HCT116 (cell line): Measurements from ENCODE around the gene PAK1IP1. TPM values are rescaled to one million over a fixed set of nuclear protein-coding genes. Genes with fewer than 3 reads are reported as not detected.

Experiments
- ATAC-seq: fragments of 200-7000 bp; cut with Tn5 transposase; 2 replicates; pipeline ENCODE4 v1.9.1; 2020; ENCODE audit warnings: mild to moderate bottlenecking, moderate library complexity
- BruUV-seq: library from RNA; stranded (reverse); fragments of 400-500 nt; replicated peaks from 2 replicates; lab custom pipeline; 2021; lab: Mats Ljungman, UMichigan
- CTCF ChIA-PET: fragments of 300-600 bp; sonication (Branson Sonifier 250); formaldehyde crosslinking; loops from one replicate; lab custom pipeline; 2021; ENCODE audit warnings: antibody characterized with exemption; lab: Charles Lee
- POLR2A ChIA-PET: fragments of 300-600, 350-600 bp; sonication (Branson Sonifier 250); formaldehyde crosslinking; loops from one replicate; lab custom pipeline; 2021; ENCODE audit warnings: antibody characterized with exemption; lab: Charles Lee
- RAD21 ChIA-PET, 2 experiments: fragments of 300-600 bp; sonication (Branson Sonifier 250); formaldehyde crosslinking; loops; one replicate each; lab custom pipeline; 2023; ENCODE audit warnings: low total read pairs in 2 of 2; ENCODE audit not compliant: uncharacterized antibody in 2 of 2, unreplicated experiment in 2 of 2, low non-redundant PET in 1 of 2; lab: Charles Lee
- DNase-seq: peaks from one replicate; pipeline ENCODE4 v3.0.0-alpha.2; 2010; ENCODE audit warnings: low read depth, low spot score
- H2AFZ ChIP-seq: fragments of 200-600 bp; shearing (Covaris generic), sonication (generic); 2 replicates; pipeline ENCODE4 v1.6.1; 2017; ENCODE audit warnings: low read depth, mixed run types, mixed read lengths, antibody characterized with exemption, low read length; ENCODE audit not compliant: poor library complexity, severe bottlenecking
- H3K27ac ChIP-seq: 2 replicates; pipeline ENCODE4 v1.5.1; 2012; ENCODE audit warnings: low read depth, low read length
- H3K27me3 ChIP-seq: fragments of 200-600 bp; sonication (generic); 2 replicates; pipeline ENCODE4 v1.6.1; 2016; ENCODE audit warnings: mixed run types, low read length, mixed read lengths; ENCODE audit not compliant: insufficient read depth
- H3K36me3 ChIP-seq, 2 experiments: fragments of 200-500 bp in 1 of 2; fragments of 200-600 bp in 1 of 2; sonication (Bioruptor generic) in 1 of 2; sonication (generic) in 1 of 2; 2 replicates each; pipeline versions ENCODE4 v1.5.1 to v1.6.1; 2014 to 2016; ENCODE audit warnings: low read length in 2 of 2, inconsistent platforms in 1 of 2, mixed read lengths in 1 of 2, mixed run types in 1 of 2; ENCODE audit not compliant: insufficient read depth in 2 of 2, control insufficient read depth in 1 of 2
- H3K4me1 ChIP-seq, 2 experiments: fragments of 200-600 bp in 1 of 2; sonication (generic) in 1 of 2; 2 replicates each; pipeline versions ENCODE4 v1.5.1 to v1.6.1; 2012 to 2017; ENCODE audit warnings: low read length in 2 of 2, inconsistent platforms in 1 of 2, mild to moderate bottlenecking in 1 of 2, mixed read lengths in 1 of 2, mixed run types in 1 of 2, moderate library complexity in 1 of 2; ENCODE audit not compliant: insufficient read depth in 2 of 2, control insufficient read depth in 1 of 2
- H3K4me2 ChIP-seq: fragments of 200-600 bp; sonication (generic); 2 replicates; pipeline ENCODE4 v1.6.1; 2017; ENCODE audit warnings: mixed run types, low read length, mixed read lengths
- H3K4me3 ChIP-seq, 2 experiments: fragments of 200-600 bp in 1 of 2; sonication (generic) in 1 of 2; replicated peaks in 1 of 2; 2 replicates each; pipeline ENCODE4 v1.5.1; 2011 to 2016; ENCODE audit warnings: low read length in 2 of 2, control low read depth in 1 of 2, low read depth in 1 of 2, mild to moderate bottlenecking in 1 of 2, mixed read lengths in 1 of 2, mixed run types in 1 of 2
- H3K79me2 ChIP-seq: fragments of 200-600 bp; sonication (generic); 2 replicates; pipeline ENCODE4 v1.6.1; 2017; ENCODE audit warnings: mild to moderate bottlenecking, mixed run types, low read length, moderate library complexity, mixed read lengths; ENCODE audit not compliant: insufficient read depth
- H3K9ac ChIP-seq: fragments of 200-600 bp; sonication (generic); 2 replicates; pipeline ENCODE4 v1.6.1; 2016; ENCODE audit warnings: low read length, mixed read lengths
- H3K9me2 ChIP-seq: fragments of 200-600 bp; sonication (generic), shearing (Covaris generic); 2 replicates; pipeline ENCODE4 v1.6.1; 2017; ENCODE audit warnings: mixed run types, mild to moderate bottlenecking, moderate library complexity; ENCODE audit not compliant: insufficient read depth
- H3K9me3 ChIP-seq, 2 experiments: fragments of 200-500 bp in 1 of 2; fragments of 200-600 bp in 1 of 2; sonication (Bioruptor generic) in 1 of 2; sonication (generic) in 1 of 2; 2 replicates each; pipeline ENCODE4 v1.6.1; 2014 to 2017; ENCODE audit warnings: low read length in 2 of 2, mixed read lengths in 2 of 2, inconsistent platforms in 1 of 2, low read depth in 1 of 2, mild to moderate bottlenecking in 1 of 2, mixed run types in 1 of 2, moderate library complexity in 1 of 2; ENCODE audit not compliant: control insufficient read depth in 1 of 2, insufficient read depth in 1 of 2
- H4K20me1 ChIP-seq: fragments of 200-600 bp; sonication (generic), shearing (Covaris generic); 2 replicates; pipeline ENCODE4 v1.6.1; 2017; ENCODE audit warnings: mixed run types, mild to moderate bottlenecking, moderate library complexity; ENCODE audit not compliant: insufficient read depth
- ATF3 ChIP-seq: IDR thresholded peaks from 2 replicates; pipeline ENCODE4 v1.6.1; 2012
- CBX3 ChIP-seq: IDR thresholded peaks from 2 replicates; pipeline ENCODE4 v1.6.1; 2012; ENCODE audit warnings: low read depth
- CEBPB ChIP-seq: IDR thresholded peaks from 2 replicates; pipeline ENCODE4 v1.6.1; 2012; ENCODE audit warnings: low read depth
- EGR1 ChIP-seq: IDR thresholded peaks from 2 replicates; pipeline ENCODE4 v1.6.1; 2012; ENCODE audit warnings: low read depth
- ELF1 ChIP-seq: IDR thresholded peaks from 2 replicates; pipeline ENCODE4 v1.6.1; 2012; ENCODE audit warnings: low read depth, borderline replicate concordance
- EZH2 ChIP-seq: fragments of 200-600 bp; sonication (generic); IDR thresholded peaks from 2 replicates; pipeline ENCODE4 v1.6.1; 2017; ENCODE audit warnings: antibody characterized with exemption, mixed run types
- EZH2phosphoT487 ChIP-seq: fragments of 200-600 bp; IDR thresholded peaks from 2 replicates; pipeline ENCODE4 v1.6.1; 2018; ENCODE audit warnings: antibody characterized with exemption, borderline replicate concordance
- FOSL1 ChIP-seq: IDR thresholded peaks from 2 replicates; pipeline ENCODE4 v1.6.1; 2012; ENCODE audit warnings: low read depth
- JUND ChIP-seq: IDR thresholded peaks from 2 replicates; pipeline ENCODE4 v1.6.1; 2012
- POLR2A ChIP-seq: IDR thresholded peaks from 2 replicates; pipeline ENCODE4 v1.7.0; 2011; ENCODE audit warnings: borderline replicate concordance; ENCODE audit not compliant: insufficient read depth, insufficient read length; ENCODE audit errors: extremely low read depth
- POLR2AphosphoS5 ChIP-seq: IDR thresholded peaks from 2 replicates; pipeline ENCODE4 v1.6.1; 2011; ENCODE audit warnings: mild to moderate bottlenecking, low read depth, low read length, moderate library complexity
- REST ChIP-seq: IDR thresholded peaks from 2 replicates; pipeline ENCODE4 v1.6.1; 2012; ENCODE audit warnings: low read depth
- SP1 ChIP-seq: IDR thresholded peaks from 2 replicates; pipeline ENCODE4 v1.6.1; 2012; ENCODE audit warnings: low read depth
- SRF ChIP-seq: IDR thresholded peaks from 2 replicates; pipeline ENCODE4 v1.6.1; 2012; ENCODE audit warnings: low read depth
- TCF7L2 ChIP-seq: IDR thresholded peaks from 2 replicates; pipeline ENCODE4 v1.7.0; 2011; ENCODE audit warnings: borderline replicate concordance, inconsistent platforms; ENCODE audit not compliant: insufficient read depth, insufficient read length; ENCODE audit errors: extremely low read depth
- ZBTB33 ChIP-seq: IDR thresholded peaks from 2 replicates; pipeline ENCODE4 v1.6.1; 2011; ENCODE audit warnings: mild to moderate bottlenecking, low read length, moderate library complexity; ENCODE audit not compliant: insufficient replicate concordance; ENCODE audit errors: extremely low read depth
- ZNF274 ChIP-seq: fragments of 200-500 bp; sonication (Bioruptor generic); IDR thresholded peaks from 2 replicates; pipeline ENCODE4 v1.6.1; 2014; ENCODE audit warnings: mild to moderate bottlenecking, low read depth, low read length, inconsistent platforms
- intact Hi-C: fragments of 100-400 bp; cut with micrococcal nuclease; formaldehyde crosslinking; loops from 2 replicates; pipeline ENCODE4 v1.10.0; 2022
- total RNA-seq: library from RNA; stranded (reverse); gene quantifications from one replicate; pipeline ENCODE4 v1.2.1, GENCODE V29; 2021; ENCODE audit not compliant: unreplicated experiment

Gene PAK1IP1
- total RNA-seq, 1 experiment from 2014 or later = 24.3 TPM

- ATAC-seq (no peak), DNase-seq (no peak)
- no peaks in the 10 kb centered on the region for H4K20me1 ChIP-seq
- H3K27ac ChIP-seq = no peak overlapping the region
- H3K9me2 ChIP-seq = no peaks in the 10 kb centered on the region
- no peaks in the 10 kb centered on the region for H3K79me2 ChIP-seq
- intact Hi-C loops = no loop called here
- ChIA-PET POLR2A (no interaction called here), CTCF (no interaction called here)
- H3K4me1 ChIP-seq = no peaks in the 10 kb centered on the region
- no peaks in the 10 kb centered on the region for H3K27me3 ChIP-seq
- no peaks in the 10 kb centered on the region for H3K9me3 ChIP-seq
- H3K4me3 ChIP-seq = no peak overlapping the region
- H2AFZ ChIP-seq = no peak overlapping the region
- no peak overlapping the region for H3K4me2 ChIP-seq
- H3K9ac ChIP-seq = no peak overlapping the region
- BruUV-seq = no TSS peak
- no peaks in the 10 kb centered on the region for H3K36me3 ChIP-seq
- TF ChIP-seq REST = no peak
- no peak for TF ChIP-seq FOSL1
- TF ChIP-seq ZBTB33 = no peak
- no peak for TF ChIP-seq CEBPB
- no peak for TF ChIP-seq ZNF274
- no peak for TF ChIP-seq EGR1
- TF ChIP-seq SRF = no peak
- no peak for TF ChIP-seq EZH2
- TF ChIP-seq EZH2phosphoT487 = no peak
- no peak for TF ChIP-seq SP1
- TF ChIP-seq POLR2A = no peak
- TF ChIP-seq ELF1 = no peak
- no peak for TF ChIP-seq JUND
- no peak for TF ChIP-seq TCF7L2
- no peak for TF ChIP-seq POLR2AphosphoS5
- TF ChIP-seq CBX3 = no peak
- no peak for TF ChIP-seq ATF3
- TF ChIP-seq, all 23 proteins: peak for 0
- RAD21 ChIA-PET = no interaction called here
Observed at GRCh38 chr6:10662207-10662606, 32.6 kb upstream of the PAK1IP1 start.
